Activated T-helper 9 cell treated with anti-CD3 and anti-CD28 coated beads, Interleukin-2, amount 50 U/mL, for 16 hours (primary cell): ENCODE results near the gene SDK1.
"Not testable (repeated sequence)": the region's sequence is repeated elsewhere in the genome, so short reads cannot be mapped to it uniquely, and the experiment has no call there.

Source experiments
- DNase-seq: peaks from one replicate; pipeline ENCODE4 v3.0.0-alpha.2; 2020; ENCODE audit warnings: low read depth

The SDK1 gene

DNA sequence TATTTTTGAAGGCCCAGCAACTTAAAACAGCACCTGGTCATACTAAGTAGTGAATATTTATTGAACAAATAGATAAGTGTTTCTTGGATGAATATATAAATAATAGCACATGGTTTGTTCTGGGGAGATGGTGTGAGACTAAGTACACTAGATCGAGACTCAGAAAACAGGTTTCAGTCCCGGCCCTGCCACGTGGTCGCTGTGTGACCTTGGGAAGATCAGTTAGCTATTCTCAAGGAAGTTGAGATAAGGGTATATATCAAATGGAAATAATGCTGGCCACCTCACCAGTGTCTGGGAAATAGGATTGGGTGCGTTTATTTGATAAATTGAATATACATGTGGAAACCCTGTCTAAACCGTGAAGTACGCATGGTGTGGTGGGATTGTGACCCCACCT, 354.6 kb downstream of the SDK1 start:
- DNase-seq, result no peak

DNA sequence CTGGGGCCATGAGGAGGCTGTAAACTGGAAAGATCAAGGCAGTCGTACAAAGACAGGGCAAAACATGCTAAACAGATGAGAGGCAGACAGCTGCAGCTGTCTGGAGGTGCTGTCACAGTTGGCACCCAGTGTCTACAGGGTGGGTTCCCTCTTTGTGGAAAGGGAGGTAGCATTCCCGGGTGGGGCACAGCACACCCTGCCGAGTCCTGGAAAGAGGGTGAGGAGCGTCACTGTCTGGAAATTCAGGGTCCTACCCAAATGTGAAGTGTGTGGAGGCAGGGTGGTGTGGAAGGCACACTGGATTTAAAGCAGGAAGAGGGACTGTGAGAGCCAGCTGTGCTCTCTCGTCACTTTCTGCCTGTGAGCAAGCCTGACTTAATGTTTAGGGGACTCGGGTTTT, 356.2 kb downstream of the SDK1 start:
- no peak for DNase-seq

DNA sequence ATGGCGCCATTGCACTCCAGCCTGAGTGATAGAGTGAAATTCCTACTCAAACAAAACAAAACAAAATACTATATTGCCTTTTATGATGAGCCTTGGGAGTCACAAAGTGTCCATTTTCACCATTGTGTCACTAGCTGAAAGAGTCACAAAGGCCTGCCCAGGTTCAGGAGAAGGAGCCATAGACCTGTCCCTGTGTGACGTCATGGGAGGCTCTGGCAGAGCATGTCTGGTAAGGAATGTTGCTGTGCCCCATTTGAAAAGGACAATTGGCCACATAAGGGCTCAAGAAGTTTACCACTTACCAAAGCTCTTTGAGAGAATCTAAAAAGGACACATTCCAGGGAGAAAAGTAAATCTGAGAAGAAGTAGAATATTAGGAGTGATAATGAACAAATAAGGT, 367.7 kb downstream of the SDK1 start:
- DNase-seq, result no peak

DNA sequence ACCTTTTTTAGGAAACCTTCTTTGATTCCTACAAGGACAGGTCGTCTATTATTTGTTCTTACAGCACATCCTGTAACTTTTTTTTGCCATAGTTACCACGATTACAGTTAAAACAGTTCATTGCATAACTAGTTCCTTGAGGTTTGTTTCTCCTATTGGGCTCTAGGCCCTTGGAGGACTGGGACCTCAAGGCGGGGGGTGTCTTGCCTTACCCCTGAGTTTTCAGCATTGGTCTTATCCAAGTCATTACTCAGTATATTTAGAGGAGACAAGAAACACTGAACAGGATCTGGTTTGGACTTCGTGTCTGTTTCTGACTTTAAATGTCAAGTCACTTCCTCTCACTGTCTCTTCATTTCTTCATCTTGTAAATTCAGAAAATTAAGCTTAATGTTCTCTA, 369.8 kb downstream of the SDK1 start:
- no peak for DNase-seq

DNA sequence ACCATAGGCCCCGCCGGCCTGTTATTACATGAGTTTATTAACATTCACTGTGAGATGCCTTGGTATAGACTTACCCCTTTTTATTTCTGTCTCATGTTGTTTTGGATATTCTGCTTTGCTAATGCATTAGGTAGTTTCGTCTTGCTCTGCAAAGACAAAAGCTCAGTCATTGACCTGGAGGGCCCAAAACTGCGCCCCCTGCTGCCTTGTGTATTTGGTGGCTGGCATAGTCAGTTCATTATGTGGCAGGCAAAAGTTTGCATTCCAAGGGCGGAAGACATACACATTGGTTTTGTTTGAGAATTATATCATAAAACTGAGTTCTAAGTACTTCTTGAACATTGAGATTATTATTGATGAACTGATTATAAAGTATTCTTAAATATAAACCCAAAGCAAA, 372.5 kb downstream of the SDK1 start:
- DNase-seq, result peak; percentile 10

DNA sequence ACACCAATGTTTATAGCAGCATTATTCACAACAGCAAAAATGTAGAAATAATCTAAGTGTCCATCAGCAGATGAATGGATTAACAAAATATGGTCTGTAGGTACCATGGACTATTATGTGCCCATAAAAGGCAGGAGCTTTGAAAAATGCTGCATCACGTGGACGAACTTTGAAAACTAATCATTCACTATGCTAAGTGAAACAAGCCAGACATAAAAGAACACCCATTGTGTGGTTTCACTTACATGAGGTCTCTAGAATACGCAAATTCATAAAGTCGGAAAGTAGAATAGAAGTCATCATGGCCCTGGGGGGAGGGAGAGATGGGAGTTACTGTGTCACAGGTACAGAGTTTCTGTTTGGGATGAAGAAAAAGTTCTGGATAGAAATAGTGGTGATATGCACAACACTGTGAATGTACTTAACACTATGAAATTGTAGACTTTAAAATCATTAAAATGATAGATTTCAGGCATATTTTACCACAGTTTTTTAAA, 377.3 kb downstream of the SDK1 start:
- no peak for DNase-seq

DNA sequence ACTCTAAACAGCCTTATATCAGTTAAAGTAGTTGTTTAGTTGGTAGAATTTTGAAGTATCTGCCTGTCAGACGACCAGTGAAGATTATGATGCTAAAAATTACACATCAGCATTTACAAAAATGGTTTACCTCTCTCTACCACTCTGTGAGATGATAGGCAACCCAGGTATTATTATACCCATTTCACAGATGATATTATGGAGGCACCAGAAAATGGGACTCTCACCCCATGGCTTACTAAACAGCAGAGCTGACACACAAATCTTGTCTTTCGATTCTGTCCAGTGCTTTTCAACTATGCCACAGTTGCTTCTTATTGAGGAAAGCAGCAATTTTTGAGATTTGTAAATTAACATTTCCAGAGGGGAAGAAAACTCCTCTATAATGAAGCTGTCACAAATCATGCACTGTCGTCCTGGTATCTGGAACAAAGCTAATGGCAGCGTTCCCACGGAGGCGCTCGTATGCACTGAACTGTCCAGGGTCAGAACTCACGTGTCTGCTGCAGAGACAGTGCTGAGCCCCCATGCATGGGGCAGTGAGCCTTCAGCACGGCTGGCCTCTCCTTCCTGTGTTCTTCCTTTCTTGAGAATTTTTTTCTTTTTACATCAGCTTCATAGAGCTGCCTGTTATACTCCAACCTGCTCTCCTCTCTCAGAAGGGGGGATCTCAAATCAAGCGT, 381.1 kb downstream of the SDK1 start:
- DNase-seq, result no peak

DNA sequence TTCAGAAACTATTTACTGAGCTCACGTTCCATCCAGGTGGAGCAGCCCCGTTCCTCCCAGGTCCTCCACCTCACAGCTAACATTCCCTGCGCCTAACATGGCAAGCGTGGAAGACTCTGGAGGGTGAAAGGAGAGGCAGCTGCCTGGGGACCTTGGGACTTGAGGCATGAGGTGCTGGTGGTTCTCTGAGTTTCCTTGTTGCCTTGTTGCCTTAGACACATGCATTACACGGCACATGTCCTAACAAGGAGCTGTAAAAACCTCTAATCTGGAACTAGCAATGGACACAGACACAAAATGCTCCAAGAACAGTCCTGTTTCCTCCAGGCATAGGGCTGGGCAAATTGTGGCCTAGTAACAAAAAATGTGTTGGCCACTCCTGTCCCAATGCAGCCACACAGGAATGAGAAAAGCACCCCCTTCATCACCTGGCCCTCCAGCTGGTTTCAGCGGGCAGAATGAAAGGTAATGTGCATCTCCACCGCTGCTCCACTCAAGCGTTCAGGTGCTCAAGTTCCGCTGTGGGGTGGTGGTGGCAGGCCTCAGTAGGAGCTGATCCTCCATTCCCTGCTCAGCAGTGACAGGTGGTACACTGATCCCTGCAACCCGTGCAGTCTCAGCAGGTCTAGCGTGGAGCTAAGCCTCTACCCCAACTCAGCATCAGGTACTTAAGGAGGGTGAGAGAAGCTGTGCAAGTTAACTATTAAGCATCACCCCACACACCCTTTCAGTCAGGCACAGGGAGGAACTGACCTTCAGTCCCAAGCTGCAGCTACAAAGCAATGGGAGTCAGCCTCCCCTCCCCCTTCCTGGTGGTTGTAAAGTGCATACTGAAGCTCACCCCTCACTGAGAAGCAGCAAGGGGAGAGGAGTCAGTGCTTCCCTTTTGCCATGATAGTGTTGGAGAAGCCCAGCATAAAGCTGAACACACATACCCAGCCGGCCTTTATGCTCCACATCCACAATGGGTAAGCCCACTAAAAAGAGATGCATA, 382.8 kb downstream of the SDK1 start:
- no peak for DNase-seq

DNA sequence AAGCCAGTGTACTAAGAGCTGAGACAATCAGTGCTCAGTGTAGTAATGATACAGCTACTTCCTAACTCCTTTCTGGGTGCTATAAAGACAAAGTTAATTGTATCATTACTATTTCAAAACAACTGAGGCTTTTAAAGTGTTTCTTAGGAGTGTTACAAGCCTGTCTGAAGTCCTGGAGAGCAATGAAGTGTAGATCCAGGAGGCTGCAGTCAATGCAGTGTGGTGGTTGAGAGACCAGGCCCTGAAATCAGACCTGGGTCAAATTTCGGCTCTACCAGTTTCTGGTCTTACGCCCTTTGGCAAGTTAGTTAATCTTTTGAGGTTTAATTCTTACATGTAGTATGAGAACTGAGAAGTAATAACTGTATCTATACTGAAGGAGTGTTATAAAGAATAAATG, 387.0 kb downstream of the SDK1 start:
- no peak for DNase-seq

DNA sequence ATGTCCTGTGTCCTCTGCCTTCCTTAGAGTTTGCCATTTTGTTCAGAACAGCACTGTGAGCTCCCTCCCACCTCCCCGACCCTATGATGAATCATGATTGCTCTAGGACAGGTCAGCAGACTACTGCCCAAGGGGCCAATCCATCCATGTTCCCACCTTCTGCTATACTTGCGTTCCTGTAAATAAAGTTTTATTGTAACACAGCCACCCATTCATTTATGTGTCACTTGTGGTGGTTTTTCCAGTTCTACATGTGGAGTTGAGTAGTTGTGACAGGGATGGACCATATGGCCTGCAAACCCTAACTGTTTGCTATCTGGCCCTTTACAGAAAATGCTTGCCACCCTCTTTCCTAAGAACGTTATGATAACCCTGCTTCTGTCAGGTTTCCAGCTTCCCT, 387.8 kb downstream of the SDK1 start:
- no peak for DNase-seq

DNA sequence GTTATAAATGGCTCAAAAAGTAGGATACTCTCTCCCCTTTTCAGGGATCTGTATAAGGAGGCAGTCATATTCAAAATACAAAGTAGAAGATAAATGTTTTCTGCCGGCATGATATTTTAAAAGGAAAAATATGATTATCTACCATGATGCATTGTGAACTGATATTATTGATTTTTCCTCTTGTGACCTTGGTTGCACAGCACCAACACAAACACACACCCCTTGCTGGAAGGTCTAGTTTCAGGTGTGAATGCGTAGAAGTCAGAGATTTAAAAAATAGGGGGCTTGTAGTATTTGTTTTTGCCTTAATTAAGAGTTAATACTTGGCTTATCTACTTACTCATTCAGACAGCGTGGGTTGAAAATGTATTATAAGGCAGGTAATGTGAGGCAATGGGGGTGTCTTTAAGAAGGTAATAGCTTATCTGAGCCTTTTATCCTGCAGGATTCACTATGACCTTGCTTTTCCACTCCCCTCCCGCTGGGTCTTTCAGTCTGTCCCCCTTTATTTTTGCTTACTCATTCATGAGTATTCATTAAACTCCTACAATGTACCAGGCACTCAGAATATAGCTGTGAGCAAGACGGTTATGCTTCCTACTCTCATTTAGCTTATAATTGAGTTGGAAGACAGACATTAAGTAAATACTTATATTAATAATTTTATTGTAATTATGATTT, 390.6 kb downstream of the SDK1 start:
- no peak for DNase-seq

DNA sequence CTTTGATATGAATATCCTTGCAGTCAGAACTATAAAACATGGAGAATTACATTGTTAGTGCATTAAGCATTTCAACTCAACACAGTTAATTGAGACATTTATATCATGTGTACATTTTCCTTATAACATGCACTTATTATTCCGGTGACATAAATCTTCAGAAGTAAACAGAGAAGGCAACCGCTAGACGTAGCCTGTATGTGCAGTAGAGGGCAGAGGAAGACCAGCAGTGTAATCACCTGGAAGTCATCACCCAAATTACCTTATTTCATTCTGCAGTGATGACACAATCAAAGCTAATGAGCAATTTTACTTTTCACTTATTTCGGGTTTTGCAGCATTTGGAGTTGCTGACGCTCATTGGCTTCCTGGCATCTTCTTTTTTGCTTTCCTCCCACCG, 394.6 kb downstream of the SDK1 start:
- no peak for DNase-seq

DNA sequence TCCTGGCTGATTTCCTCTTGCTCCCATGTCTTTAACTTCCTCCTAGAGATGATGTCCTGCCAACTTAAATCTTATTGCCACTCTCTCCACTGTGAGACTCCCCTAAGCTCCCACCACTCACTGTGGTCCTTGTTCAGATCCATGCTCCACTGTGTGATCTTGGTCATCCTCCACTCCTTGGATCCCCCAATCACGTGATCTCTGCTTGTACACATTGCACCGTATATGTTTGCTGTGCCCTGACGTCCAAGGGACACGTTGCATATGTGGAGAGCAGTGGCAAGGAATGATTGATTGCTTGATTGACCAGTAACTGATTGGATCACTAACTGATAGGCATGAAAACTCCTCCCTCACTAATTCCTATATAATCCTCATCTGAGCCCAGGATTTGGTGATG, 395.1 kb downstream of the SDK1 start:
- no peak for DNase-seq

DNA sequence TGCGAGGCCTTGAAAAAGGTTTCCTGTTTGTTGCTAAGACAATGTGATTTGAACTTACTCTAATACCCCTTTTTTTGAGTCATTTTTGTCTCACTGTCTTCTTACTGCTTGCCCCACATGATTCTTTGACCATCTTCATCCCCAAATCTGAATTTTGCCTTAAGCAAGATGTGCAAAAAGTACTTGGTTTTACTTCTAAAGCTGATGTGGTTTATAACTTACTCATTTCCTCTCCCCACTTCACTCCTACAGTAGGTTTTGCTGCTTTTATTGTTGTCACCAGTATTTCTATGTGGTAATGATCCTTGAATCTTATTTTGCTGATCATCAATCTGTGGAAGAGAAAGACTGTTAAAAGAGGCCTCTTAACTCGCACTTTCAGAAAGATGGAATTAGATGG, 396.4 kb downstream of the SDK1 start:
- no peak for DNase-seq

DNA sequence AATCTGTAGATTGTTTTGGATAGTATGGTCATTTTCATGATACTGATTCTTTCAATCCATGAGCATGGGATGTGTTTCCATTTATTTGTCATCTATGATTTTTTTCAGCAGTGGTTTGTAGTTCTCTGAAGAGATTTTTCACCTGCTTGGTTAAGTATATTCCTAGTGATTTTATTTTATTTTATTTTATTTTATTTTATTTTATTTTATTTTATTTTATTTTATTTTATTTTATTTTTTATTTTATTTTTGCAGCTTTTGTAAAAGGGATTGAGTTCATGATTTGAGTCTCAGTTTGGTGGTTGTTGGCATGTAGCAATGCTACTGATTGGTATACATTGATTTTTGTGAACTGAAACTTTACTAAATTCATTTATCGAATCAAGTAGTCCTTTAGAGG, 404.2 kb downstream of the SDK1 start:
- no peak for DNase-seq

DNA sequence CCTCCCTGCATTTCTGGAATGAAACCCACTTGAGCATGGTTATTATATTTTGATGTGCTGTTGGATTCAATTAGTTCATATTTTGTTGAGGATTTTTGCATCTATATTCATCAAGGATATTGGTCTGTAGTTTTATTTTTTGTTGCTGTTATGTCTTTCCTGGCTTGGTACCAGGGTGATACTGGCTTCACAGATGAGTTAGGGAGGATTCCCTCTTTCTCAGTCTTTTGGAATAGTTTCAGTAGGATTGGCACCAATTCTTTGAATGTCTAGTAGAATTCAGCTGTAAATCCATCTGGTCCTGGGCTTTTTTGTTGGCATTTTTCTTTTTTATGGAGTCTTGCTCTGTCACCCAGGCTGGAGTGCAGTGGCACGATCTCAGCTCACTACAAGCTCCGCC, 405.0 kb downstream of the SDK1 start:
- not testable (repeated sequence) for DNase-seq

DNA sequence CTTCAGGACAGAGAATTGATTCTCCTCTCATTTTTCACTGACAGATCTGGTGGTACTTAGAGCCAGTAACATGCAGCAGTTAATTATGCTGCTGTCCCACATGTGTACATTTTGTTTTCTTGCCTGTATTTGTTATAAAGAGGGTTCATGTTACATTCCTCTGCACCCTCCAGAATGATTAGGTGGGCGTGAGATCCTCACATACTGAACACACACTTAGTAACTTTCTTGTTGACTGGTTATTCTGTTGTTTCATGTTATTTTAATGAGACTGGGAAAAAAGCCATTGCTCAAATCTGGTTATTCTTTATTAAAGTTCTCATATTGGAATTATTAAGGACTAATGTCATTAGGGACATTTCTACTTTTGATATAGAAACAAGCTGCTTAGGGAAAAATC, 409.1 kb downstream of the SDK1 start:
- no peak for DNase-seq

DNA sequence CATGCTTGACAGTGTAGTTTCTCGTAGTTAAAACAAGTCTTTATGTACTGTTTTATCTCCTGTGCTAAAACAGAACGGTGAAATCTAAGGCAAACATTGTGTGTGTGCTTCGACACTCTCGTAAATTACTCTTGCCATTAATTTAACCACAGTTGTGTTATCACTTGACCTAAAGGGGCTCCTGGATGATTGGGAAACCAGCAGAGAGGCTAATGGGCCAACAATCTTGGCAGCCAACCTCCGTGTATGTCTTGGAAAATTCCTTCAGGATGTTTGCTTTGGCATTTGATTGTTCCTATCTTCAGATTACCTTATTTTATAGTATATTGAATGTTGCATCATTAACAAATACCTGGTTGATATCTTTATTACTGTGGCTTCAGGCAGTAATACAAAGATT, 409.5 kb downstream of the SDK1 start:
- DNase-seq, result no peak

DNA sequence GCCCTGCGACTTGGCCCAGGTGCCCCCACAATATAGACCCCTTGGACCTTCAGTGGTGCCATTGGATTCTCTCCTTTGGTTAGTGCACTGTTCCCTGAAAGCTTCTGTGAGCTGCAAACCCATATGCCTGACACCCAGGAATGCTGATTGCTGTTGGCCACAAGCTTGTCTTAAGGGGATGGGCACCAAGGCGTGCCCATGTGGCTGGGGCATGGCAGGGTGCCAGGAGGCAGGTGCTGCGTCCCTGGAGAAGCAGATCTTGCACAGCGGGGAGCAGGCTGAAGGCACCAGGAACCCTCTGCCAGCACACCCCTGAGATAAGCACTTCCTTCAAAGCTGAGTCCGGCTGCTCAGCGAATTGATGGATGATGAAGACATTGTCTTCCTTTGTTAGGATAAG, 411.8 kb downstream of the SDK1 start:
- DNase-seq, result no peak

DNA sequence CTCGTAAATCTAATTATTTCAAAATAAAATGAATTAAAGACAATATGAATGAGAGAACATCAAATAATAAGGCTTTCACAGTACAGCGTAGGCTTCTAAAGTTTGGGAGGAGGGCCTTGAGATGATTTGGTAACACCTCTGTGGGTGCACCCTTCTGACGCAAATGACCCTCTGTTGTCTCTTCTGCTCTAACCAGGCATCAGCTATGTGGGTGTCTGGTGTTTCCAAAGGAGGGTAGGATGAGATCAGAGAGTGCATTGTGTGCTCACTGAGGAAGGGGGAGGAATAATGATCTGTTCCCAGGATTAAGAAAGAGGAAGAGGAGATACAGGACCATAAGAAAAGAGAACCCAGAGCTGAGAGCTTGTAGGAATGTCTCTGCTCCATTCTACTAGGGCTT, 420.4 kb downstream of the SDK1 start:
- DNase-seq, result no peak

DNA sequence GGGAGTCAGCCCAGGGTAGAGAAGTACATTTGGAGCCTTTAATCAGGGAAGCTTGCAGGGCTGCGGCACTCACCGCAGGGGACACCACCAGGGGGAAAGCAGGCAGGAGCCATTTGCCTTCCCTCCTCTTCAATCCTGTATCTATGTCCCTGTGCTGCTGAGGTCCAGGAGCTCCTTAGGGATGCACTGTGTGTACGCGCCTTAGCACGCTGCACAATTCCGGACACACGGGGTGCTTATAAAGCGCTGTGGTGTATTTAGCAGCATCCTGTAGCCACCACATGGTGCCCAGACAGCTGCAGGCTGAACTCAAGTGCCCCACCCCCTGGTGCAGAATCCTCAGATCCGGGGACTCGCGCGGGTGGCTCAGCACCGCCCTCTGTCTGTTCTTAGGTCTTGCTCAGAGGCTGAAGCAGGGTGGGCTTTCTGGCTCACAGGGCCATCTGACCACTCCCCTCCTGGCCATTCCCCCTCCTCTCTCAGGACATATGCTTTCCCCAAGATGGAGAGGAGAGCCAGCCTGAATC, 421.4 kb downstream of the SDK1 start:
- no peak for DNase-seq
